IMR-90 (cell line): Measurements from ENCODE around the gene NAIF1. TPM values are rescaled to one million over a fixed set of nuclear protein-coding genes. Genes with fewer than 3 reads are reported as not detected.
A peak's percentile ranks its signal among the peaks of the same experiment; 100 is the strongest.

Source experiments
- ATAC-seq: fragments of 200-7000 bp; cut with Tn5 transposase; 2 replicates; pipeline ENCODE4 v1.9.1; 2020; ENCODE audit warnings: low read depth, mild to moderate bottlenecking, moderate library complexity
- BruUV-seq: library from RNA; stranded (reverse); fragments of 400-500 nt; replicated peaks from 2 replicates; lab custom pipeline; 2021; lab: Mats Ljungman, UMichigan
- CTCF ChIA-PET: fragments of 300-600 bp; formaldehyde crosslinking; extraction: SDS; loops from one replicate; lab custom pipeline; 2021; ENCODE audit warnings: antibody characterized with exemption; lab: Yijun Ruan, JAX
- POLR2A ChIA-PET: fragments of 300-600 bp; sonication (Branson Sonifier 250); formaldehyde crosslinking; loops from one replicate; lab custom pipeline; 2022; ENCODE audit warnings: antibody characterized with exemption; ENCODE audit not compliant: unreplicated experiment; lab: Charles Lee
- DNase-seq: peaks from one replicate; pipeline ENCODE4 v3.0.0; 2013
- H2AFZ ChIP-seq: replicated peaks from 2 replicates; pipeline ENCODE3; 2013; ENCODE audit warnings: low read length, mild to moderate bottlenecking; ENCODE audit not compliant: poor library complexity
- H2AK5ac ChIP-seq: 2 replicates; pipeline ENCODE4 v1.6.1; 2013; ENCODE audit warnings: low read depth, low read length, inconsistent platforms
- H2AK9ac ChIP-seq: replicated peaks from 2 replicates; pipeline ENCODE3; 2013; ENCODE audit warnings: mild to moderate bottlenecking, low read depth, low read length, moderate library complexity; ENCODE audit not compliant: poor library complexity
- H2BK120ac ChIP-seq: 2 replicates; pipeline ENCODE4 v1.6.1; 2013; ENCODE audit warnings: low read depth, low read length, inconsistent platforms
- H2BK15ac ChIP-seq: 3 replicates; pipeline ENCODE4 v1.6.1; 2013; ENCODE audit warnings: low read depth, low read length, inconsistent platforms
- H2BK20ac ChIP-seq: 2 replicates; pipeline ENCODE4 v1.6.1; 2013; ENCODE audit warnings: low read depth, mild to moderate bottlenecking, inconsistent platforms, low read length, moderate library complexity
- H2BK5ac ChIP-seq: 2 replicates; pipeline ENCODE4 v1.6.1; 2013; ENCODE audit warnings: mild to moderate bottlenecking, low read depth, low read length, inconsistent platforms; ENCODE audit not compliant: poor library complexity, severe bottlenecking
- H3K14ac ChIP-seq: replicated peaks from 2 replicates; pipeline ENCODE4 v1.6.1; 2013; ENCODE audit warnings: low read depth, low read length, inconsistent platforms
- H3K18ac ChIP-seq: 2 replicates; pipeline ENCODE4 v1.6.1; 2013; ENCODE audit warnings: low read depth, low read length, control low read depth
- H3K23ac ChIP-seq: 2 replicates; pipeline ENCODE4 v1.6.1; 2013; ENCODE audit warnings: low read depth, low read length, inconsistent platforms
- H3K27ac ChIP-seq: 2 replicates; pipeline ENCODE4 v1.5.1; 2013; ENCODE audit warnings: mild to moderate bottlenecking, control low read depth, low read length; ENCODE audit not compliant: insufficient read depth
- H3K27me3 ChIP-seq: 2 replicates; pipeline ENCODE4 v1.6.1; 2013; ENCODE audit warnings: low read length; ENCODE audit not compliant: control insufficient read depth, insufficient read depth
- H3K36me3 ChIP-seq: 2 replicates; pipeline ENCODE4 v1.6.1; 2013; ENCODE audit warnings: low read length, mixed read lengths; ENCODE audit not compliant: control insufficient read depth, insufficient read depth
- H3K4ac ChIP-seq: 2 replicates; pipeline ENCODE4 v1.6.1; 2013; ENCODE audit warnings: low read depth, low read length, inconsistent platforms
- H3K4me1 ChIP-seq: 2 replicates; pipeline ENCODE4 v1.6.1; 2013; ENCODE audit warnings: low read length, mixed read lengths; ENCODE audit not compliant: control insufficient read depth, insufficient read depth
- H3K4me2 ChIP-seq: 2 replicates; pipeline ENCODE4 v1.6.1; 2013; ENCODE audit warnings: low read depth, mild to moderate bottlenecking, control low read depth, low read length, moderate library complexity
- H3K4me3 ChIP-seq: 2 replicates; pipeline ENCODE4 v1.5.1; 2013; ENCODE audit warnings: low read depth, mild to moderate bottlenecking, control low read depth, low read length, moderate library complexity; ENCODE audit not compliant: insufficient read depth
- H3K56ac ChIP-seq: 2 replicates; pipeline ENCODE4 v1.6.1; 2013; ENCODE audit warnings: low read length, inconsistent platforms; ENCODE audit not compliant: insufficient read depth; ENCODE audit errors: extremely low read depth
- H3K79me1 ChIP-seq, 2 experiments: 2 replicates each; pipeline ENCODE4 v1.6.1; 2013; ENCODE audit warnings: low read length in 2 of 2, inconsistent platforms in 1 of 2, low read depth in 1 of 2
- H3K9ac ChIP-seq: 2 replicates; pipeline ENCODE4 v1.6.1; 2013; ENCODE audit warnings: low read depth, low read length, control low read depth
- H3K9me1 ChIP-seq: 2 replicates; pipeline ENCODE4 v1.6.1; 2013; ENCODE audit warnings: low read length, inconsistent platforms; ENCODE audit not compliant: insufficient read depth
- H3K9me3 ChIP-seq: 2 replicates; pipeline ENCODE4 v1.6.1; 2013; ENCODE audit warnings: low read length; ENCODE audit not compliant: control insufficient read depth, insufficient read depth
- H4K20me1 ChIP-seq: 2 replicates; pipeline ENCODE4 v1.6.1; 2013; ENCODE audit warnings: low read length, inconsistent platforms; ENCODE audit not compliant: insufficient read depth
- H4K5ac ChIP-seq: 2 replicates; pipeline ENCODE4 v1.6.1; 2013; ENCODE audit warnings: mild to moderate bottlenecking, low read depth, low read length, control low read depth
- H4K8ac ChIP-seq, 2 experiments: 2 replicates each; pipeline ENCODE4 v1.6.1; 2013; ENCODE audit warnings: low read depth in 2 of 2, low read length in 2 of 2, control low read depth in 1 of 2, inconsistent platforms in 1 of 2
- H4K91ac ChIP-seq: 2 replicates; pipeline ENCODE4 v1.6.1; 2013; ENCODE audit warnings: low read depth, low read length, inconsistent platforms; ENCODE audit not compliant: insufficient read depth
- CHD1 ChIP-seq: IDR thresholded peaks from 2 replicates; pipeline ENCODE4 v1.6.1; 2012; ENCODE audit warnings: low read depth, low read length, improper control_type of control experiment
- CTCF ChIP-seq: conservative IDR thresholded peaks from 2 replicates; pipeline ENCODE4 v1.5.1; 2012; ENCODE audit warnings: mild to moderate bottlenecking, low read depth, low read length, improper control_type of control experiment
- ELK1 ChIP-seq: fragments of 150-350 bp; IDR thresholded peaks from 2 replicates; pipeline ENCODE4 v1.6.1; 2016; ENCODE audit warnings: low read depth, mild to moderate bottlenecking, low read length, moderate library complexity, borderline replicate concordance
- MXI1 ChIP-seq: IDR thresholded peaks from 2 replicates; pipeline ENCODE4 v1.6.1; 2012; ENCODE audit warnings: low read depth, mild to moderate bottlenecking, low read length, moderate library complexity, borderline replicate concordance
- POLR2A ChIP-seq: IDR thresholded peaks from 2 replicates; pipeline ENCODE4 v1.6.1; 2012; ENCODE audit warnings: mild to moderate bottlenecking, low read depth, low read length
- WGBS, 2 experiments: methylation state at CpG; one replicate each; pipeline versions ENCODE4 v1.1.5 to v1.1.7; 2013; ENCODE audit warnings: missing lambda C conversion rate in 2 of 2; ENCODE audit not compliant: insufficient read length in 1 of 2; ENCODE audit errors: extremely low coverage in 2 of 2; 5-methylcytosine and 5-hydroxymethylcytosine counted together
- dilution Hi-C: fragments of 300-500 bp; cut with HindIII; formaldehyde crosslinking; loops from one replicate; pipeline ENCODE4 v1.14.3; 2018; ENCODE audit warnings: low sequenced_read_pairs; ENCODE audit not compliant: unreplicated experiment
- in situ Hi-C: fragments of 300-500 bp; cut with MboI; formaldehyde crosslinking; loops from 3 replicates; pipeline ENCODE4 v1.14.3; 2019; ENCODE audit warnings: low sequenced_read_pairs, inconsistent platforms, mixed read lengths
- intact Hi-C: fragments of 100-400 bp; cut with micrococcal nuclease; formaldehyde crosslinking; loops from 2 replicates; pipeline ENCODE4 v1.10.0; 2022
- polyA plus RNA-seq, 3 experiments: library from polyadenylated mRNA; depleted of rRNA; stranded (reverse); fragments of >200 nt; gene quantifications; 2 replicates each; pipeline ENCODE4 v1.2.3, GENCODE V29; 2012; ENCODE audit warnings: low replicate concordance in 1 of 3
- total RNA-seq: library from RNA; depleted of rRNA; stranded (reverse); fragments of >200 nt; gene quantifications from 2 replicates; pipeline ENCODE4 v1.2.3, GENCODE V29; 2012

The NAIF1 gene
- total and polyA plus RNA-seq, 2 of the 4 experiments (the other 2 are of a cell fraction): 9.7 to 10.1 TPM

- peaks cover 2% of the 10 kb centered on the region; the same call in 1 of the 2 replicates for H3K27me3 ChIP-seq
- no peak overlapping the region for H4K8ac ChIP-seq
- WGBS, 2 experiments: 78% methylated on average over 1 of the region's 4 CpGs; no CpG with 5 or more reads in 1 of the 2 experiments
- H2BK5ac ChIP-seq: no peak overlapping the region
- H3K27ac ChIP-seq: no peak overlapping the region
- no peak overlapping the region for H3K4me2 ChIP-seq
- H2AFZ ChIP-seq: no peak overlapping the region
- H3K23ac ChIP-seq: no peak overlapping the region
- H3K56ac ChIP-seq: no peak overlapping the region
- CTCF ChIA-PET: no interaction called here
- H3K9me1 ChIP-seq: 0 out of 2 replicates have a peak, but pooled peaks cover 2% of the 10 kb centered on the region
- no peak overlapping the region for H2BK15ac ChIP-seq
- H3K9ac ChIP-seq: no peak overlapping the region
- ATAC-seq (no peak), DNase-seq (no peak)
- H2AK9ac ChIP-seq: no peak overlapping the region
- no peaks in the 10 kb centered on the region for H4K20me1 ChIP-seq
- no peak overlapping the region for H2BK120ac ChIP-seq
- no peak overlapping the region for H4K91ac ChIP-seq
- no peak overlapping the region for H4K5ac ChIP-seq
- no peaks in the 10 kb centered on the region for H3K79me1 ChIP-seq
- no peak overlapping the region for H3K18ac ChIP-seq
- no peaks in the 10 kb centered on the region for H3K9me3 ChIP-seq
- no peaks in the 10 kb centered on the region for H3K36me3 ChIP-seq
- TF ChIP-seq MXI1 (no peak), ELK1 (no peak), CTCF (0 out of 2 replicates have a peak, but pooled peaks have one; percentile 10), CHD1 (no peak), POLR2A (no peak)
- H3K4me3 ChIP-seq: no peak overlapping the region
- no peak overlapping the region for H3K14ac ChIP-seq
- H3K4me1 ChIP-seq: no peaks in the 10 kb centered on the region
- intact Hi-C loops (no loop called here), dilution Hi-C loops (no loop called here), in situ Hi-C loops (no loop called here)
- H3K4ac ChIP-seq: no peak overlapping the region
- no TSS peak for BruUV-seq
- H2BK20ac ChIP-seq: no peak overlapping the region
- H2AK5ac ChIP-seq: no peak overlapping the region
- POLR2A ChIA-PET: no interaction called here
Measured at GRCh38 chr9:128020692-128021091, 46.4 kb downstream of the NAIF1 start.
